Esophagus muscularis mucosa (tissue), 4 donors: ENCODE measurements around the gene UQCR10.

ENCODE experiments used
- CTCF ChIP-seq, 3 experiments: fragments of 200-600 bp in 2 of 3; fragments of 450-650 bp in 1 of 3; sonication (generic) in 2 of 3; IDR thresholded peaks; one replicate each; pipeline ENCODE4 v1.5.1; 2017 to 2019; ENCODE audit warnings: antibody characterized with exemption in 3 of 3, mild to moderate bottlenecking in 2 of 3, moderate library complexity in 1 of 3
- EP300 ChIP-seq: sonication (generic); formaldehyde crosslinking; IDR thresholded peaks from one replicate; pipeline ENCODE4 v1.6.1; 2017; ENCODE audit warnings: antibody characterized with exemption
- POLR2A ChIP-seq: fragments of 450-650 bp; IDR thresholded peaks from one replicate; pipeline ENCODE4 v1.6.1; 2017; ENCODE audit warnings: antibody characterized with exemption, moderate library complexity, mild to moderate bottlenecking, low read depth
- POLR2AphosphoS5 ChIP-seq, 2 donors: sonication (generic); formaldehyde crosslinking; IDR thresholded peaks; one replicate each; pipeline ENCODE4 v1.6.1; 2017; ENCODE audit warnings: antibody characterized with exemption in 2 of 2

- TF ChIP-seq CTCF (IDR thresholded peaks at IDR 0.05), result no peak
- TF ChIP-seq POLR2A, result no peak
- no peak for TF ChIP-seq EP300
- no peak for TF ChIP-seq POLR2AphosphoS5 (IDR thresholded peaks at IDR 0.05)
These were observed 32.3 kb upstream of the UQCR10 start for GRCh38 chr22:29734838-29735237.
